ENCODE data around the gene FAP. TPM values are rescaled to one million over a fixed set of nuclear protein-coding genes. Genes with fewer than 3 reads are reported as not detected.

The FAP gene
- total and polyA plus RNA-seq, 9 of the 15 experiments (the other 6 are each of a cell fraction or from before 2014, with no cell fraction given), result not detected

DNA sequence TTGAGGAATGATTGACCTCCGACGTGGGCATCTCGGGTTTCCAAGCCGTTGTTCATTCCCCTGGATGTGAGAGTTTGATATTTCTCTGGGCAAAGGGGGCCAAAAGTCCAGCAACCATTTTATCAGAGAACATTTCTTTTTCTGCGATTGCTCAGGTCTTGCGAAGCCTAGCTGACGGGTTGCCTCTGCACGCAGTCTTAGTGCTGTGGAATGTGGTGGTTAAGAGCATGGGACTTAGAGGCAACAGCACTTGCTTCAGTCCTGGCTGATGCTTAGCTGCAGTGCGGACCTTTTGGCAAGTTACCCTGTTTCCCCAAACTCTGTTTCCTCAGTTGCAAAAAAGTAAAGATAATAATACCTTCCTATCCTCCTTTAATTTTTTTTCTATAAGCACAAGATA is 45.0 kb downstream of the FAP start:
- intact Hi-C loops (cut with micrococcal nuclease), result no loop called here
- no peak overlapping the region for H3K4me3 ChIP-seq
- DNase-seq (ENCODE audit: extremely low read depth in 1 of 4, low spot score in 3 of 4), result no peak
- H3K9me3 ChIP-seq (replicated peaks; ENCODE audit: control insufficient read depth, insufficient read depth, low read depth, low read length), result no peaks in the 10 kb centered on the region
- H3K9ac ChIP-seq (ENCODE audit: insufficient read depth in 1 of 2, low read depth in 2 of 2, low read length in 2 of 2), result no peak overlapping the region
- H4K20me1 ChIP-seq (replicated peaks; ENCODE audit: control insufficient read depth, insufficient read depth, low read length), result no peaks in the 10 kb centered on the region
- TF ChIP-seq ZNF518B (CRISPR knock-in tag; IDR thresholded peaks at IDR 0.05) (no peak), ARID4B (CRISPR knock-in tag; IDR thresholded peaks at IDR 0.05) (no peak), XRCC3 (IDR thresholded peaks at IDR 0.05) (no peak), MXI1 (IDR thresholded peaks at IDR 0.05; ENCODE audit: low read depth, low read length) (no peak), ZKSCAN8 (CRISPR knock-in tag; IDR thresholded peaks at IDR 0.05) (no peak), NFXL1 (CRISPR knock-in tag; IDR thresholded peaks at IDR 0.05) (no peak), ZNF212 (CRISPR knock-in tag; IDR thresholded peaks at IDR 0.05) (no peak), ZNF311 (CRISPR knock-in tag; IDR thresholded peaks at IDR 0.05) (no peak), ZFP30 (CRISPR knock-in tag; IDR thresholded peaks at IDR 0.05; ENCODE audit: borderline replicate concordance) (no peak), ZNF184 (CRISPR knock-in tag; IDR thresholded peaks at IDR 0.05) (no peak)
- TF ChIP-seq, protein P1, sequence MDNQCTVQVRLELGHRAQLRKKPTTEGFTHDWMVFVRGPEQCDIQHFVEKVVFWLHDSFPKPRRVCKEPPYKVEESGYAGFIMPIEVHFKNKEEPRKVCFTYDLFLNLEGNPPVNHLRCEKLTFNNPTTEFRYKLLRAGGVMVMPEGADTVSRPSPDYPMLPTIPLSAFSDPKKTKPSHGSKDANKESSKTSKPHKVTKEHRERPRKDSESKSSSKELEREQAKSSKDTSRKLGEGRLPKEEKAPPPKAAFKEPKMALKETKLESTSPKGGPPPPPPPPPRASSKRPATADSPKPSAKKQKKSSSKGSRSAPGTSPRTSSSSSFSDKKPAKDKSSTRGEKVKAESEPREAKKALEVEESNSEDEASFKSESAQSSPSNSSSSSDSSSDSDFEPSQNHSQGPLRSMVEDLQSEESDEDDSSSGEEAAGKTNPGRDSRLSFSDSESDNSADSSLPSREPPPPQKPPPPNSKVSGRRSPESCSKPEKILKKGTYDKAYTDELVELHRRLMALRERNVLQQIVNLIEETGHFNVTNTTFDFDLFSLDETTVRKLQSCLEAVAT (IDR thresholded peaks at IDR 0.05), result no peak
- TF ChIP-seq, protein P2, sequence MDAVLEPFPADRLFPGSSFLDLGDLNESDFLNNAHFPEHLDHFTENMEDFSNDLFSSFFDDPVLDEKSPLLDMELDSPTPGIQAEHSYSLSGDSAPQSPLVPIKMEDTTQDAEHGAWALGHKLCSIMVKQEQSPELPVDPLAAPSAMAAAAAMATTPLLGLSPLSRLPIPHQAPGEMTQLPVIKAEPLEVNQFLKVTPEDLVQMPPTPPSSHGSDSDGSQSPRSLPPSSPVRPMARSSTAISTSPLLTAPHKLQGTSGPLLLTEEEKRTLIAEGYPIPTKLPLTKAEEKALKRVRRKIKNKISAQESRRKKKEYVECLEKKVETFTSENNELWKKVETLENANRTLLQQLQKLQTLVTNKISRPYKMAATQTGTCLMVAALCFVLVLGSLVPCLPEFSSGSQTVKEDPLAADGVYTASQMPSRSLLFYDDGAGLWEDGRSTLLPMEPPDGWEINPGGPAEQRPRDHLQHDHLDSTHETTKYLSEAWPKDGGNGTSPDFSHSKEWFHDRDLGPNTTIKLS (IDR thresholded peaks at IDR 0.05; ENCODE audit: borderline replicate concordance, low read depth), result no peak
- no peaks in the 10 kb centered on the region for H3K9me1 ChIP-seq (ENCODE audit: control insufficient read depth, insufficient read depth, low read length)
- in situ Hi-C loops (cut with MboI), result no loop called here
- H3K27ac ChIP-seq (ENCODE audit: extremely low read depth, low read depth, low read length), result no peak overlapping the region
- H3K79me2 ChIP-seq (ENCODE audit: control insufficient read depth, insufficient read depth, low read length), result no peaks in the 10 kb centered on the region
- no peak for ATAC-seq
- no TSS peak for BruUV-seq (replicated peaks)
- CTCF ChIA-PET (ENCODE audit: low intra/inter-chr PET ratio), result no interaction called here
- POLR2A ChIA-PET, result interaction anchor here (0.7 kb wide), 1 partner anchor 72 kb away, joined by 3 read pairs; no protein-coding TSS in a partner anchor
- H3K4me1 ChIP-seq (replicated peaks in 1 of 2; ENCODE audit: control insufficient read depth in 2 of 2, insufficient read depth in 2 of 2, low read length in 2 of 2), result no peaks in the 10 kb centered on the region
- FAIRE-seq, result no peak
- no peaks in the 10 kb centered on the region for H3K36me3 ChIP-seq (ENCODE audit: control insufficient read depth, insufficient read depth, low read length)
- H2AFZ ChIP-seq (ENCODE audit: low read depth, low read length), result no peak overlapping the region
- H3K27me3 ChIP-seq (ENCODE audit: control insufficient read depth in 2 of 2, insufficient read depth in 2 of 2, low read length in 2 of 2), result no peaks in the 10 kb centered on the region
- no peak overlapping the region for H3K4me2 ChIP-seq (ENCODE audit: insufficient read depth, low read length)
- WGBS (ENCODE audit: insufficient coverage, low coverage, missing lambda C conversion rate), result 1% methylated on average over 9 of the region's 9 CpGs

Data from K562 (cell line).